GM21786 (cell line): Measurements from ENCODE around the gene KCNMB3.

Experiments
- ATAC-seq: cut with Tn5 transposase; IDR thresholded peaks from one replicate; pipeline ENCODE4 v1.9.1; 2021; ENCODE audit not compliant: unreplicated experiment

KCNMB3 gene

GRCh38 chr3:179200790-179201189, 50.1 kb downstream of the KCNMB3 start:
- no peak for ATAC-seq

GRCh38 chr3:179196700-179197099, 54.2 kb downstream of the KCNMB3 start:
- no peak for ATAC-seq

GRCh38 chr3:179196098-179196497, 54.8 kb downstream of the KCNMB3 start:
- peak; percentile 92 for ATAC-seq

GRCh38 chr3:179194931-179195330, 56.0 kb downstream of the KCNMB3 start:
- no peak for ATAC-seq
